Activated CD4-positive, alpha-beta T cell treated with anti-CD3 and anti-CD28 coated beads for 1 hour (primary cell): ENCODE results near the gene FARSA.
"Not testable (repeated sequence)": the region's sequence is repeated elsewhere in the genome, so short reads cannot be mapped to it uniquely, and the experiment has no call there.

ENCODE experiments used
- DNase-seq: peaks from one replicate; pipeline ENCODE4 v3.0.0-alpha.2; 2020

Gene FARSA

DNA sequence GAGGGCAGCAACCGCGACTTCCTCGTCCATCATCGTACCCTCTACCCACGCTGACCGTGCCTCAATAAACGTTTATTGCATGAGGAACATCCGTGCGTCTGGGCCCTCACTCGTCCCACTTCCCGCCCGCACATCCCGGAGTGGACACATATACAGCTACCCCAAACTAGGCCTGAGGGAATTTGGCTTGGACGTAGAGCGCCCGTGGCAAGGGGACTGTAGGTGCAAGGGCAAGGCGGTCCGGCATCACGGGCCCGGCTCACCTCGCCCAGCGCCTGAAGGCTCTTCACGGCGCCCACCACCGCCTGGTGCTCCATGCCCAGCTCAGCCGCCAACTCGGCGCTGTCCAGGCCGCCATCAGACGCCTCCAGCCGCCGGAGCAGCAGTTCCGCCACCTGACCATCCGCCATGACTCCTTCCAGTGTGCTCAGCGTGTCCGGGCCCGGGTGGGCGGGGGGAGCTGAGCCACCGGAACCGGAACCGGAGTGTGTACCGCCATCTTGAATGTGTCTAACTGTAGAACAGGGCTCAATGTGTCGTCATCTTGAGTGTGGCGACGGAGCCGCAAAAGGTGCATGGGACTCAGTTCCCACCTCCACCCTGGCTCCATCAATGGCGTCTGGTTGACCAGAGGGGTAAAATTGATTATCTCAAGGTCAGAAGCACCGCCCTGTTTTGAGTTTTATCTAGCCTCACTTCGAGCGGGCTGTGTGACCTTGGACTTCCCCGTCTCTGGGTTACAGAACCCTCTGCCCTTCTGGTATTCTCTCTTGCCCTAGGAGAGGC lies at the start of gene FARSA:
Gene FARSA (minus strand): TSS at position 425 of the 786 bp plus-strand sequence. CDS start 15 bp downstream, at position 410.
- peak; percentile 75 for DNase-seq

DNA sequence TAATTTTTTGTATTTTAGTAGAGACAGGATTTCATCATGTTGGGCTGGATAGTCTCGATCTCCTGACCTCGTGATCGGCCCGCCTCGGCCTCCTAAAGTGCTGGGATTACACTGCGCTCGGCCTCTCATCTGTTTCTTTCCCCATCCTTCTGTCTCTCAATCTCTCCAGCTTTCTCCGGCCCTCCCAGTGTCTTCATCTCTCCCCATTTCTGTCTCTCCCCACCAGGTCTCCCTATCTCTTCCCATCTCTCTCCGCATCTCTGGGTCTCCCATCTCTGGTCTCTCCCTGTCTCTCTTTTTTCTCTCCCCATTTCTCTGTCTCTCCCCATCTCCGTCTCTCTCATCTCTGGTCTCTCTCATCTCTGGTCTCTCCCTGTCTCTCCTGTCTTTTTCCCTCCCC lies 49.6 kb upstream of the FARSA start:
- no peak for DNase-seq

DNA sequence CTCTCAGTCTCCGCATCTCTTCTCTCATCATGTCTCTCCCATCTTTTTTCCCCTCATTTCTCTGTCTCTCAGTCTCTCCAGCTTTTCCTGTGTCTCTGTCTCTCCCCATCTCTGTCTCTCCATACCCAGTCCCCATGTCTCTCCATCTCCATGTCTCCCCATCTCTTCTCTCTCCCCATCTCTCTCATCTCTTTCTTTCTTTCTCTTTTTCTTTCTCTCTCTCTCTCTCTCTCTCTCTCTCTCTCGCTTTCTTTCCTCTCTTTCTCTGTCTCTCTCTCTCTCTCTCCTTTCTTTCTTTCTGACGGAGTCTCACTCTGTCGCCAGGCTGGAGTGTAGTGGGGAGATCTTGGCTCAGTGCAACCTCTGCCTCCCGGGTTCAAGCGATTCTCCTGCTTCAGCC lies 49.1 kb upstream of the FARSA start:
- no peak for DNase-seq

DNA sequence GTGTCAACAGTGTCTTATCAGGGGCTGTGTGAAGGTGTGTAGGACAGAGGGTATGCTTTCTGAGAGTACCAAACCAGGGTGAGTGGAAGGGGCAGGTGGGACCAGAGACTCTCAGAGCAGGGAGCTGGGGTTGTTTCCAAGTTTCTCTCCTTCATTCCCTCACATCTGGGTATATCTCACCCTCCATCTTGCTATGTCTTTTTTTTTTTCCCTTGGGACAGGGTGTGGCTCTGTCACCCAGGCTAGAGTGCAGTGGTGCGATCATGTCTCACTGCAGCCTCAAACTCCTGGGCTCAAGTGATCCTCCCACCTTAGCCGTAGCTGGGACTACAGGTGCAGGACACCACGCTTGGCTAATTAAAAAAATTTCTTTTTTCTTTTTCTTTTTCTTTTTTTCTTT lies 46.5 kb upstream of the FARSA start:
- DNase-seq = no peak

DNA sequence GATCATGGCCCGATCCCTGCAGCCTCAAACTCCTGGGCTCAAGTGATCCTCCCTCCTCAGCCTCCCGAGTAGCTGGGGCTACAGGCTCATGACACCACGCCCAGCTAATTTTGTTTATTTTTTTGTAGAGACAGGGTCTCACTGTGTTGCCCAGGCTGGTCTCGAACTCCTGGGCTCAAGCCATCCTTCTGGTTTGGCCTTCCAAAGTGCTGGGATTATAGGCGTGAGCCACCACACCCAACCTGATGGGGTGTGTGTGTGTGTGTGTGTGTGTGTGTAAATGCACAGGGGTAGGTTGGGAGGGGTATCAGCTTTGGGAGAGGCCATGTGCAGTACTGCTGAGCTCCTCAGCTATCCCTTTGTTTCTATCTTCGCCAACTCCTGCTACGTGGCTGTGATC lies 42.6 kb upstream of the FARSA start:
- DNase-seq = not testable (repeated sequence)

DNA sequence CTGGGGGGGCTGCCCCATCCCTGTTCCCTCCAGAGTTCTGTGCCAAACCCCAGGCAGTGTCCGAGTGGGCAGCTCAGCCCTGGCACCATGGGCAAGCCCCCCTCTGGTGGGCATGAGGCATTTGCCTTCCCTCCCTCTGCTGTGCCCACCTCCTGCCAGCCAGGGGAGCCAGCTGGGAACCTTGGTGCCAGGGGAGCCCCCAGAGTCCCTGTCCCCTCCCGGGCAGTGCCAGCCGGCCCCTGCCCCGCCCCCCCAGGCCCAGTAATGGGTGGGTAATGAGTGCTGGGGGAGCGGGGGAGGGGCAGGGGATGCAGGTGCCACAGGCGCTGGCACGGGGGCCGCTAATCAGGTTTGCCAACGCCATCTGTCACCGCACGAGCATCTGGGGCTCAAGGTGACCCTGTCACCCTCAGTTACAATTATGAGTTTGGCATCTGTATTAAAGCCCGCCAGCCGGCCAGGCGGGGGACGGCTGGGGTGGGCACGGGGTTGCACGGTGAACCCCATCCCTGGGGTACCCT lies 41.8 kb upstream of the FARSA start:
- no peak for DNase-seq

DNA sequence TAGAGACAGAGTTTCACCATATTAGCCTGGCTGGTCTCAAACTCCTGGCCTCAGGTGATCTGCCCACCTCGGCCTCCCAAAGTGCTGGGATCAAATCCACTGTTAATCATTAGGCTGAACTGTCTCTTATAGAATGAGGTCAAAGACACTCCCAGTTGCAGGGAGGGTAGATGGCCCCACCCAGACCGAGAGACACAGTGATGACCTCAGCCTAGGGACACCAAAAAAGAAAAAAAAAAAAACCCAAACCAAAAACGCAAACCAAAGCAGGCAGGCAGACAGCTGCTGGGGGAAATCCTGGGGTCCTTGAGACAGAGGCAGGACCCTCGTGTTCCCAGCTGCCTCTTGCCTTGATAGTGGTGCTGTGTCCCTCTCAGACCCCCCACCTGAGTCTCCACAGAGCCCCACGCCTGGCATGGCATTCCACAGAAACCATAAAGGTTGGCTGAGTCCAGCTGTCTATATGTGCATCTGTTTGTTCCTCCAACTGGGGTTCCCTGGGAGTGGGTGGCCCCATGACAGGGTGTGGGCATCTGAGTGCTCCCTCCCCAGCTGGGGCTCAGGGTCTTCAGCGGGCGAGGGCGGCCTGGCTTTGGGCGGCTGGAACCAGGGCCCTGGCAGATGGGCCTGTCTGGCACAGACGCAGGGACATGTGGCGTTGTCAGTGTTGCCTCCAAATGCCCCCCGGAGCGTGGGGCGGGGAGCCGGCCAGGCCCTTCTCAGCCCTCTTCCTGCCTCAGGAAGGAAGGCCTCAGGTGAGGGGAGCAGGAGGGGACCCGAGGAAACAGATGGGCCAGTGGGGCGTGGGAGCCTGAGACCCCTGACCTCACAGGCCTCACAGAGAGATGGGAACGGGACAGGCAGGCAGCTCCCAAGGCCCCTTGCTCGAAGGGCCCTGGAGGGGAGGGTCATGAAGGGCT lies 41.0 kb upstream of the FARSA start:
- DNase-seq = no peak

DNA sequence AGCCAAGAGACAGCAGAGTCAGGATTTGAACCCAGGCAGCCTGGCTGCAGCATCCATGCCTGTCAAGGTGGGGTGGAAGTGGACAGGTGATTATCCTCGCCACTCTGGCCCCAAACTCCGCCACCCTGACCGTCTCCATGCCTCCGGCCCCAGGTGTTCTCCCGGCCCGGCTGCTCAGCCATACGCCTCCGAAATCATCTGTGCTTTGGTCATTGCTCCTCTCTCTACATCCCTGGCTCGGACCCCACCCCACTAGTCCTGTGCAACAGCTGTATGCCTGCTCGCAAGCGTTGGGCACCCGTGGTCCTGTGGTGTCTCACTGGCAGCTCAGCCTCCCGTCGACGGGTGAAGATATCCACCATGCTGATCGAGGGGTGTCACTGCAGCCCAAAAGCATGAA lies 39.7 kb upstream of the FARSA start:
- DNase-seq = no peak

DNA sequence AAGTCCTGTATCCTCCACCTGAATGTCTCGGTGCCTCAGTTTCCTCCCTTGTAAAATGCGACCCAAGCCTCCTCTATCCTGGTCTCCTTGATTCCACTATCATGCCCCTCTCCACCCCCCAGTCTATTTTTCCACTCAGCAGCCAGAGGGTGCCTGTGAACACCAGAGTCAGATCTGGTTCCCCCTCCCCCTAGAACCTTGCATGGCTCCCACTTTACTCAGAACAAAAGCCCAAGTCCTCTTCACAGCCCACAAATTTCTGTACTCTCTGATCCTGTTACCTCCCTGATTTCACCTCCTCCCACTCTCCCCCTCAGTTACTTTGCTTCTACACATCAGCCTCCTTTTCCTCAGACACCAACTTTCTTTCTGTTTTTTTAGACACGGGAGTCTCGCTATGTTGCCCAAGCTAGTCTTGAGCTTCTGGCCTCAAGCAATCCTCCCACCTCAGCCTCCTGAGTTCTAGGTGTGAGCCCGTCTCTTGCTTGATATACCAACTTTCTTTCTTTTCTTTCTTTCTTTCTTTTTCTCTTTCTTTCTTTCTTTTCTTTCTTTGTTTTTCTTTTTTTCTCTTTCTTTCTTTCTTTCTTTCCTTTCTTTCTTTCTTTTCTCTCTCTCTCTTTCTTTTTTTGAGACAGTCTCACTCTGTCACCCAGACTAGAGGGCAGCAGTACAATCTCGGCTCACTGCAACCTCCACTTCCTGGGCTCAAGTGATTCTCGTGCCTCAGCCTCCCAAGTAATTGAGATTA lies 36.7 kb upstream of the FARSA start:
- no peak for DNase-seq

DNA sequence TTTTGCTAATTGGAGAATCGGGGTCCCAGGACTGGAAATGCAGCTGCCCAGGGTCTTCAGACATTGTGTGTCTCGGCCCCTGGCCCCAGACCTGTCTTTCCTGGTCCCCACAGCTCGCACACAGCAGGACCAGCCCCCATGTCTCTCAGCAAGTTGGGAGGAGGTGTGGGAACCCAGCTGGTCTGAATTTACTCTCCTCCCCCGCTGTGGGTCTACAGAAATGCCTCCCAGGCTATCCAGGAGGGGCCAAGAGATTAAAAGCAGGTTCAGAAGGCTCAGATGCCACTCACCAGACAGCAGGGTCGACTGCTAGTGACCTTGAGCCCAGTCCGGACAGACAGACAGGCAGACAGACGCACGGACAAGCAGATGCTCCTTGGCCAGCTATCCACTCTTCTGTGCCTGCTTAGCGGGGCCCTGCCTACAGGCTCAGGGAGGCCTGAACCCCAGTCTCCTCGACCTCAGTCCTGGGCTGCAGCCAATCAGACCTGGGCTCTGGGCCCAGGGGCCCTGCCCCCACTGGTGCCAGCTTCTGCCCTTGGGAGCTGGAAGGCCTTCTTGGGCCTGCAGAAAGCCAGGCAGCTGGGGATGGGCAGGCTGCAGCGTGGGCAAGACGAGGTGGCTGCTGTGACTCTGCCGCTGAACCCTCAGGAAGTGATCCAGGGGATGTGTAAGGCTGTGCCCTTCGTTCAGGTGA lies 35.9 kb upstream of the FARSA start, which contains the start of gene DAND5:
Gene DAND5 (plus strand): TSS at position 285 of the 697 bp plus-strand sequence. CDS start 85 bp downstream, at position 370.
- no peak for DNase-seq

DNA sequence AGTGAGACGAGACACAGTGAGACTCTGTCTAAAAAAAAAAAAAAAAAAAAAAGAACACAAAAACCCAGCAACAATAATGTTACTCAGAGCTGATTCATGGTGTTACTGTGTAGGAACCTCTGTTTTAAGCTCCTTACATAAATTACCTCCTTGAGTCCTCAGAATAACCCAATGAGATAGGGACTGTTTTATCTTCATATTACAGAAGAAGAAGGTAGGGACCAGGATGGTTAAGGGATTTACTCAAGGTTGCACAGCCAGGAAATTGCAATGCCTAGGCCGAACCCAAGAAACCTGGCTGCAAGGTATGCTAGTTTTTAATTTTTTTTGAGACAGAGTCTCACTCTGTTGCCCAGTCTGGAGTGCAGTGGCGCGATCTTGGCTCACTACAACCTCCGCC lies 34.4 kb upstream of the FARSA start:
- no peak for DNase-seq

DNA sequence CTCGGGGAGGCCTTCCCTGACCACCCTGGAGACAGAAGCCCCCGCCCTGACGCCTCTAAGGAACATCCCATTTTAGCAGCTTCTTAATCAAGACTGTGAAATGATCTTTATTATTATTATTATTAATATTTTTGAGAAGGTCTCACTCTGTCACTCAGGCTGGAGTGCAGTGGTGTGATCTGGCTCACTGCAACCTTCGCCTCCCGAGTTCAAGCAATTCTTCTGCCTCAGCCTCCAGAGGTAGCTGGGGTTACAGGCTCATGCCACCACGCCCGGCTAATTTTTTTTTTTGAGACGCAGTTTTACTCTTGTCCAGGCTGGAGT lies 32.3 kb upstream of the FARSA start:
- DNase-seq = no peak

DNA sequence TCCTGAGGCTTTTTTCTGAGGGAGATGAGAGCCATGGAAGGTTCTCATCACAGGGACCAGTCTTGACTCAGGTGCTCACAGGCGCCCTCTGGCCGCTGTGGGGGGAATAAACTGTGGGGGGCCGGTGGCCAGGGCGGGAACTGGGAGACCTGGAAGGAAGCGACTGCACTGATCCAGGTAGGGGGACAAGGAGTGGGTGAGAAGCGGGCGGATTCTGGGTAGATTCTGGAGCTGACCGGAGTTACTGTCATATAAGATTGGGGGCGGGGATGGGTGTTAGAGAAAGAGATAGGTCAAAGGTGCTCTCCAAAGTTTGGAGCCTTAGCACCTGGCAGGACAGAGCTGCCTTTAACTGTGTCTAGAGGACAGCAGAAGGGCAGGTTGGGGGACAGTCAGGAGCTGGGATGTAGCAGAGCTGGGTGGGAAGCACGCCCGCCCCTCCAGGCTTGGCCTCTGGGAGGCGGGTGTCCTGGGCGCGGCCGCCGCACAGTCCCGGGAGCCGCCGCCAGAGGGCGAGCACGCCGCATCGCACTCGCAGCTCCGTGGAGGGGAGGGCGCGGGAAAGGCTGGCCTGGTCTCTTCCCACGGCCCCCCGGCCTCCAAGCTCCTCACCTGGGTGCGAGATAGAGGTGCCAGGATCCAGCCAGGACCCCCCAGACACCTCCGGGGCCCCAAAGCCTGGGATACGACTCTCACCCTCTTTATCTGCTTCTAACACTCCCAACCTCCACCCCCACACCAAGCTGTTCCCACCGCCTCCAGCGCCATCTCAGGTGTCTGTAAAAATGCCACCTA lies 31.7 kb upstream of the FARSA start:
- DNase-seq = peak; percentile 67

DNA sequence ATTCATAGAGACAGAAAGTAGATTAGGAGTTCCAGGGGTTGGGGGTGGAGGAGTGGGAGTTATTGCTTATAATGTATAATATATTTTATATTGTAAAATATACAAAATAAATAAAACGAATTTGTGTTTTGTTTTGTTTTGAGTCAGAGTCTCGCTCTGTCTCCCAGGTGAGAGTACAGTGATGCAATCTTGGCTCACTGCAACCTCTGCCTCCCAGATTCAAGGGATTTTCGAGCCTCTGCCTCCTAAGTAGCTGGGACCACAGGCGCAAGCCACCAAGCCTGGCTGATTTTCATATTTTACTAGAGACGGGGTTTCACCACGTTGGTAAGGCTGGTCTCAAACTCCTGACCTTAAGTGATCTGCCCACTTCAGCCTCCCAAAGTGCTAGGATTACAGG lies 26.0 kb upstream of the FARSA start:
- no peak for DNase-seq

DNA sequence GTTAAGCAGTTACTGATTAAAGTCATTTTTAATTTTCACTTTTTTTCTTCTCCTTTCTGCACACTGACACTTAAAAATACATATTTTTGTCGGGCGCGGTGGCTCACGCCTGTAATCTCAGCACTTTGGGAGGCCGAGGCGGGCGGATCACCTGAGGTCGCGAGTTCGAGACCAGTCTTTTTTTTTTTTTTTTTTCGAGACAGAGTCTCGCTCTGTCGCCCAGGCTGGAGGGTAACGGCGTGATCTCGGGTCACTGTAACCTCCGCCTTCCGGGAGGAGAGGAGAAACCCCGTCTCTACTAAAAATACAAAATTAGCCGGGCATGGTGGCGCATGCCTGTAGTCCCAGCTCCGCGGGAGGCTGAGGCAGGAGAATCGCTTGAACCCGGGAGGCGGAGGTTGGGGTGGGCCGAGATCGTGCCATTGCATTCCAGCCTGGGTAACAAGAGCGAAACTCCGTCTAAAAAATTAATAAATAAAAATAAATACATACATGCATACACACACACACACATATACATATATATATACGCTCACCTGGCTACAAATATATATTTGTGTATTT lies 24.0 kb upstream of the FARSA start:
- DNase-seq = not testable (repeated sequence)

DNA sequence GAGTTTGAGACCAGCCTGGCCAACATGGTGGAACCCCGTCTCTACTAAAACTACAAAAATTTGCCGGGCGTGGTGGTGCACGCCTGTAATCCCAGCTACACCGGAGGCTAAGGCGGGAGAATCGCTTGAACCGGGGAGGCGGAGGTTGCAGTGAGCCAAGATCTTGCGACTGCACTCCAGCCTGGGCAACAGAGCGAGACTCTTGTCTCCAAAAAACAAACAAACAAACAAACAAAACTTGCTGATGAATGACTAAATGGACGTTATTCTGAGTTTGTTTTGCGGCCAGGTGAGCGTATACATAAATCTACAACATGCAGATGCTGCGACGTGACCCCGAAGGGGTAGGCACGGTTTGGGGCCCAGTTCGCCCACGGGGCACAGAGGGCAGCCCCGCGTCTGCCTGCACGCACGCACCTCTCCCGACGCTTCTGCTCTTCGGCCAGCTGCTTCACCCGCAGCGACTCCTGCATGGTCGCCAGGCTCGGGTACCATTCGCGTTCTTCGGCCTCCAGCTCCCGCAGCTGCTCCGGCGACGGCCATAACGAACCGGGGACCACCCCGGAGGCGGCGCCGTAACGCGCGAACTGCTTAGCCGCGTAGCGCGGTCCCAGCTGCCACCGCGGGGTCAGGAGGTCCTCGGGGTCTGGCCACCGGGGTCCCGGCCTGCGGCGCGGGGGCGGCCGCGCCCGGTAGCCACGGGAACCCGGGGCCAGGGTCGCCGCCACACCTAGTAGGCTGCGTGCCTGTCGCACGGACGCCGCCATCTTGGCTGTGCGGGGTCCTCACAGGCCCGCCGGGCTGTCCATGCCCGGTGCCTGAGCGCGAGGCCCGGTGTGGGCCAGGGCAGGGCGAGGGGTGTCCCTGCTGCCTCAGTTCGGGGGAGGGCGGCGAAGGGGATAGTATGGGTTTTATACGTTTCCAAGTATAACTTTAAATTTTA lies 23.2 kb upstream of the FARSA start, which contains the start of gene GADD45GIP1:
Gene GADD45GIP1 (minus strand): TSS at position 778 of the 943 bp plus-strand sequence. CDS start 11 bp downstream, at position 767.
- peak; percentile 72 for DNase-seq

DNA sequence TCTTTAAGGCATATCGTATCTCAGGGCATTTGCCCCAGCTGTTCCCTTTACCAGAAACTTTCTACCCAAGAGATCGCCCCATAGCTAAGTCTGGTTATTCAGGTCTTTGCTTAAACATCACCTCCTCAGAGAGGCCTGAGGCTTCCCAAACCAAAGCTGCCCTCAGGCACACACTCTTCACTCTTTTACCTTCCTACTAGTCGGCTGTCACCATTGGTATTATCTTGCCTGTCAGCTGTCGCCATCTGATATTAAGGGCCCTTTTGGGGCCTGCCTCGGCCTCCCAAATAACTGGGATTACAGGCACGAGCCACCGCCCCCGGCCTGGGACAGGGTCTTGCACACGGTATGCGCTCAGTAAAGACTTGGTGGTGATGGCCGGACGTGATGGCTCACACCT lies 22.5 kb upstream of the FARSA start:
- DNase-seq = no peak

DNA sequence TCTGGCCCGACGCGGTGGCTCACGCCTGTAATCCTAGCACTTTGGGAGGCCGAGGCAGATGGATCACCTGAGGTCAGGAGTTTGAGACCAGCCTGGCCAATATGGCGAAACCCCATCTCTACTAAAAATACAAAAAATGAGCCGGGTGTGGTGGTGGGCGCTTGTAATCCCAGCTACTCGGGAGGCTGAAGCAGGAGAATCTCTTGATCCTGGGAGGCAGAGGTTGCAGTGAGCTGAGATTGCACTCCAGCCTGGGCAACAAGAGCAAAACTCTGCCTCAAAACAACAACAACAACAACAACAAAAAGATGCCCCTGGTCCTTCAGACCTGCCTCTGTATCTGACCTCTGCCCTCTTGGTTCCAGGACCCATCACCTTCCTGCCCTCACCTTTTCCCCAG lies 22.1 kb upstream of the FARSA start:
- not testable (repeated sequence) for DNase-seq

DNA sequence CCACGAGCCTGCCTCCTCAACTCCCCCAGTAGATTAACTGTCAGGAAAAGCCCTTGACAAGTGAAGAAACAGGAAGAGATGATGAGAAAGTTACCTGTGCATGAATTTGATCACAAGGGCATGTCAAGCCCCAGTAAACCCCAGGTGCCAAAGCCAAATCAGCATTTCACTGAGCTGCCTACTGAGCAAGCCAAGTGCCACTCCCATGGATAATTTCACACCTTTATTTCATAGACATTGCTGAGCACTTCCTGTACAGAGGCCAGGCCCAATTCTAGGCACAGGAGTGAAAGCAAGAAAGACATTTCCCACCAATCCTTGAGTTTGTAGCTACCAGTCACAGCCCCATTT lies 21.1 kb upstream of the FARSA start:
- no peak for DNase-seq
